Smooth muscle cell (in vitro differentiated cells): ENCODE data around the gene ZNF792. TPM values are rescaled to one million over a fixed set of nuclear protein-coding genes. Genes with fewer than 3 reads are reported as not detected.
"Not testable (repeated sequence)": the region's sequence is repeated elsewhere in the genome, so short reads cannot be mapped to it uniquely, and the experiment has no call there.

Source experiments
- DNase-seq: peaks from one replicate; lab custom pipeline; 2025; ENCODE audit not compliant: unreplicated experiment; lab: John Stamatoyannopoulos, UW
- H2AFZ ChIP-seq: fragments of 200-600 bp; sonication (generic); 2 replicates; pipeline ENCODE4 v1.6.0; 2016; ENCODE audit warnings: antibody characterized with exemption, low read depth, mild to moderate bottlenecking
- H3F3A ChIP-seq: fragments of 200-600 bp; sonication (generic); 2 replicates; pipeline ENCODE4 v1.6.0; 2017; ENCODE audit warnings: antibody characterized with exemption, low read depth
- H3K27ac ChIP-seq: fragments of 200-600 bp; sonication (generic); 2 replicates; pipeline ENCODE4 v1.5.1; 2016; ENCODE audit warnings: low read depth, mild to moderate bottlenecking
- H3K27me3 ChIP-seq: fragments of 200-600 bp; sonication (generic); 2 replicates; pipeline ENCODE4 v1.6.1; 2016; ENCODE audit warnings: low read depth, mild to moderate bottlenecking
- H3K36me3 ChIP-seq: fragments of 200-600 bp; sonication (generic); 2 replicates; pipeline ENCODE4 v1.5.1; 2016; ENCODE audit warnings: low read depth
- H3K4me1 ChIP-seq: fragments of 200-600 bp; sonication (generic); 2 replicates; pipeline ENCODE4 v1.5.1; 2016; ENCODE audit warnings: low read depth
- H3K4me2 ChIP-seq: fragments of 200-600 bp; sonication (generic); 2 replicates; pipeline ENCODE4 v1.6.0; 2016; ENCODE audit warnings: mild to moderate bottlenecking
- H3K4me3 ChIP-seq: fragments of 200-600 bp; sonication (generic); 2 replicates; pipeline ENCODE4 v1.5.1; 2016; ENCODE audit warnings: mild to moderate bottlenecking
- H3K79me2 ChIP-seq: fragments of 200-600 bp; sonication (generic); 2 replicates; pipeline ENCODE4 v1.6.0; 2016; ENCODE audit warnings: low read depth, mild to moderate bottlenecking
- H3K9ac ChIP-seq: fragments of 200-600 bp; sonication (generic); 2 replicates; pipeline ENCODE4 v1.6.0; 2016; ENCODE audit warnings: low read depth
- H3K9me3 ChIP-seq: fragments of 200-600 bp; sonication (generic); replicated peaks from 2 replicates; pipeline ENCODE4 v1.5.1; 2016; ENCODE audit warnings: low read depth
- H4K20me1 ChIP-seq: fragments of 200-600 bp; sonication (generic); 2 replicates; pipeline ENCODE4 v1.6.0; 2016; ENCODE audit warnings: low read depth
- CTCF ChIP-seq: fragments of 200-600 bp; sonication (generic); IDR thresholded peaks from 2 replicates; pipeline ENCODE4 v1.5.1; 2017; ENCODE audit warnings: borderline replicate concordance, mild to moderate bottlenecking, antibody characterized with exemption; ENCODE audit not compliant: insufficient read depth, poor library complexity, severe bottlenecking
- WGBS: methylation state at CpG from one replicate; pipeline ENCODE4 v1.1.7; 2016; ENCODE audit warnings: low lambda C conversion rate; 5-methylcytosine and 5-hydroxymethylcytosine counted together
- polyA plus RNA-seq: library from polyadenylated mRNA; unstranded; fragments of >200 nt; fragmentation: Nextera tagmentation; extraction: Ambion mirVana; gene quantifications from 2 replicates; pipeline ENCODE4 v1.2.1, GENCODE V29; 2016
- total RNA-seq: library from RNA; depleted of rRNA; stranded (reverse); fragments of >200 nt; gene quantifications from 2 replicates; pipeline ENCODE4 v1.2.3, GENCODE V29; 2014

Gene ZNF792
- total and polyA plus RNA-seq, 2 experiments from 2014 or later = 2.8 to 7.1 TPM

- H3K9ac ChIP-seq = no peak overlapping the region
- TF ChIP-seq CTCF = no peak
- 87% methylated on average over 9 of the region's 9 CpGs for WGBS
- no peak overlapping the region for H3K4me3 ChIP-seq
- no peak overlapping the region for H3K27ac ChIP-seq
- no peaks in the 10 kb centered on the region for H3K4me1 ChIP-seq
- no peak overlapping the region for H3K4me2 ChIP-seq
- no peaks in the 10 kb centered on the region for H4K20me1 ChIP-seq
- H3K79me2 ChIP-seq = no peaks in the 10 kb centered on the region
- no peaks in the 10 kb centered on the region for H3K36me3 ChIP-seq
- no peaks in the 10 kb centered on the region for H3F3A ChIP-seq
- H3K9me3 ChIP-seq = no peaks in the 10 kb centered on the region
- DNase-seq = no peak
- no peak overlapping the region for H2AFZ ChIP-seq
- H3K27me3 ChIP-seq = no peaks in the 10 kb centered on the region
These were observed 30.2 kb upstream of the ZNF792 start for GRCh38 chr19:34994286-34994642.

- H3K36me3 ChIP-seq, H3K4me3 ChIP-seq, H3K79me2 ChIP-seq, DNase-seq, H3K9me3 ChIP-seq, H3F3A ChIP-seq, H3K27ac ChIP-seq, H3K9ac ChIP-seq, H3K27me3 ChIP-seq, H4K20me1 ChIP-seq, H2AFZ ChIP-seq, H3K4me1 ChIP-seq, H3K4me2 ChIP-seq: not testable (repeated sequence)
- WGBS = 96% methylated on average over 7 of the region's 7 CpGs
These were observed 28.6 kb upstream of the ZNF792 start for GRCh38 chr19:34992582-34992981.

GRCh38 chr19:34991542-34992333 lies 27.7 kb upstream of the ZNF792 start:
- Histone ChIP-seq H3K9ac (no peak overlapping the region), H2AFZ (no peak overlapping the region), H3K36me3 (no peaks in the 10 kb centered on the region), H3K4me3 (no peak overlapping the region), H3K4me1 (no peaks in the 10 kb centered on the region), H3K27ac (no peak overlapping the region), H3K27me3 (no peaks in the 10 kb centered on the region), H3K79me2 (no peaks in the 10 kb centered on the region), H4K20me1 (no peaks in the 10 kb centered on the region), H3F3A (no peaks in the 10 kb centered on the region), H3K4me2 (no peak overlapping the region), H3K9me3 (no peaks in the 10 kb centered on the region)
- DNase-seq = no peak
- TF ChIP-seq CTCF = no peak
- WGBS = 86% methylated on average over 8 of the region's 8 CpGs

- H3K4me2 ChIP-seq = no peak overlapping the region
- no peaks in the 10 kb centered on the region for H4K20me1 ChIP-seq
- no peaks in the 10 kb centered on the region for H3K9me3 ChIP-seq
- H3K4me1 ChIP-seq = no peaks in the 10 kb centered on the region
- 91% methylated on average over 13 of the region's 13 CpGs for WGBS
- H3K9ac ChIP-seq = no peak overlapping the region
- TF ChIP-seq CTCF = no peak
- no peaks in the 10 kb centered on the region for H3F3A ChIP-seq
- H3K27ac ChIP-seq = no peak overlapping the region
- H3K79me2 ChIP-seq = no peaks in the 10 kb centered on the region
- DNase-seq = no peak
- H3K4me3 ChIP-seq = no peak overlapping the region
- no peaks in the 10 kb centered on the region for H3K27me3 ChIP-seq
- H3K36me3 ChIP-seq = no peaks in the 10 kb centered on the region
- no peak overlapping the region for H2AFZ ChIP-seq
These were observed 26.7 kb upstream of the ZNF792 start for GRCh38 chr19:34990578-34991192.
